ENCODE results near the gene NOVA2.
A peak's percentile ranks its signal among the peaks of the same experiment; 100 is the strongest.

NOVA2 gene

DNA sequence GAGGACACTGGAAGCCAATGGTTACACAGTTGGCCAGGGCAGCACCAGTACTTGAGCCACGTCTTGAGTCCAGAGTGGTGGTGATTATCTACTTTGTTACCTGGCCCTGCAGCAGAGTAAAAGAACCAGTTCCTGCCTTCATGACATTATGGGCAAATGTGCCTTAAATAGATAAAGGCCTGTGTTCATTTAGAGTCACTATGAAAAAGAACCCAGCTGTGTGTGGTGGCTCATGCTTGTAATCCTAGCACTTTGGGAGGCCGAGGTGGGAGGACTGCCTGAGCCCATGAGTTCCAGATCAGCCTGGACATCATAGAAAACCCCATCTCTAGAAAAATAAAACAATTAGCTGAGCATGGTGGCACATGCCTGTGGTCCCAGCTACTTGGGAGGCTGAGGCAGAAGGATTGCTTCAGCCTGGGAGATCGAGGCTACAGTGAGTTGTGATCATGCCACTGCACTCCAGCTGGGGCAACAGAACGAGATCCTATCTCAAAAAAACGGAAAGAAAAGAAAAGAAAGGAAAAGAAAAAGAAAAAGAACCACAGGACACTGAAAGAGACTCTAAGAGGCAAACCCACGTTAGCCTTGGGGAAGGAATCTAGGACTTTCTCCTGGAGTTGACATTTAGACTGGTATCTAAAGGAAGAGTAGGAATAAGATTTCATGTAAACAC lies 84.3 kb downstream of the NOVA2 start:
- DNase-seq, result no peak

DNA sequence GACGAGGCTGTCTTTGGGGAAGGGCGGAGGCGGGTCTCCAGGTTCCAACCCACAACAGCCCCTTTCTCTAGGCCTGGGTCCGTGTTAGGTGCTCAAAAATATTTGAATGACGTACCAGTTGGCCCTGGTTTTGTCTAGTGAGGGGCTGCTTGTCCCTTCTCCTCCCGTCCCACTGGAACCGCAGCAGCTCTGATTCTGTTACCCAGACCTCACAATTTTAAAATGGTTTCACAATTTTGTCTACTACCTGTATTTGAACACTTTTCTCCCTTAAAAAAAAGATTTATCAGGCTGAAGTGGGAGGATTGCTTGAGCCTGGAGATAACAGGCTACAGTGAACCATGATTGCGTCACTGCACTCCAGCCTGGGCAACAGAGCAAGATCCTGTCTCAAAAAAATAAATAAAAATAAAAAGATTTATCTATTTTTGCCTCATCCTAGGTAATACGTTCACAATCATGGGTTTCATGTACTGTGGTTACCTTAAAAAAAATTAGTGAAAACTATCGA lies 86.4 kb downstream of the NOVA2 start:
- DNase-seq, result no peak

DNA sequence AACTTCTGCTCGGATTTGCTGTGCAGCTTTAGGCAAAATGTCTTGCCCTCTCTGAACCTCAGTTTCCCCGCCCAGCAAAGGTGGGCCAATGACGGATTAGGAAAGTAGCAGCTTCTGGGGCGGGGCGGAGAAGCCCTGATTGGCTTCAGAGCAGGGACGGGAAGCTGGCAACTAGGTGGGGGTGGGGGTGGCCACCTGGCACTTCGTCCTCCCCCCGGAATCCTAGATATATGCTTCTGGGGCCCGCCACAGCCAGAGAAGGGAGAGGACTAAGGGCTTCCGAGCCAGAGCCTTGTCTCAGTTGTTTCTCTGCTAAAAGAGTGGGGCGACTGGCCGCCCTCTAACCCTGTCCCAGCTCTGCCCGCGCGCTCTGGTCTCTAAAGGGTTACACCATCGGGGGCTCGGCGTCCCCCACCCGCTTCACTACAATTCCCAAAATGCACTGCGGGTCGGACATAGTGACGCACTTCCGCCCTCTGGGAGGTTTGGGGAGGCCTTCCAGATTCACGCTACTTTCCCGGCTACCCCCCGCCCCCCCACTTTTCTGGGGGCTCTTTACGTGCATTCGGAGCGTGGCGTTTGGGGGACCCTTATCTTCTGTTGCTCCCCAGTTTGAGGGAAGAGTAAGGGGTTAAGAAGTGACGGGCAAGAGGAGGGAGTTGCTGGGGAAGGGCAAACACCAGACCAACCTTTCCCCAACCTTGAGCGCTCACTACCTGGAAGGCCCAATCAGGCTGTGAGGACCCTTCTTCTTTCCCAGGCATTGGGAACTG lies 87.1 kb downstream of the NOVA2 start:
- DNase-seq, result peak; percentile 88

DNA sequence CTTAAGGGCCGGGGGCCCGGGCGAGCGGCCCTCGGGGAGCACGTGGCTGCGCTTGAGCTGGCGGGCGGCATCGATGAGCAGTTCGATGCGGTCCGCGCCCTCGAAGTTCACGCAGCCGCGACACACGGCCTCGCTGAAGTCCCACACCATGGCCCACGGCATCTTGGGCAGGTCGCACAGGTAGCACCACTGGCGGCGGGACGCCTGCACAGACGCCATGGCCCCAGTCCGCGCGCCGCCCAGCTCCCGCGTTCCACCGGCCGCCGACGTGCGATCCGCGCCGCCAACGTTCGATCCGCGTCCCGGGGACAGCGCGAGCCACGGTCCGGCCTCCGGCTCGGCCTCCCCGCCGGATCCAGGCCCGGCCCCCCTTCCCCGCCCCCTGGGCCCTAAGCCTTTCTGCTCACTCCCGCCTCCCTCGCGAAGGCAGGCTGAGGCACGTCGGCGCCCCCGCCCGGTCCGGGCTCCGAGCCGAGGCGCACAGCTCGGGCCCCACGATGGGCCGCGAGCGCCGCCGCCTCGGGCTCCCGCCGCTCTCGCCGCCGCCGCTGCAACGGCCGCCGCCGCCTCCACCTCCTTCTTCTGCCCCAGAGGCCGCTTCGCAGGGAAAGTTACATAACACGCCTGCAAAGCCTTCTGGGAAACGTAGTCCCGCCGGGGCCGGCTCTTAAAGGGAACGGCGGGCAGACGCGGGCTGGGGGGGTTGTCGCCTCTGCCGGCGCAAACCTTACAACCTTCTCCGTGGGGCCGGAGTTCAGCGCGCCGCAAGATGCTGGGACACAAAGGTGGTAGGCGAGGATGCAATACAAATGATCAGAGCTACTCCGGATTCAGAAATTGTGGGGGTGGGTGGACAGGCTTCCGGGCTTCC lies 87.9 kb downstream of the NOVA2 start, which contains the start of gene IRF2BP1:
Gene IRF2BP1, minus strand, starts transcription at position 586 of the 871 bp plus-strand sequence. Its CDS starts 367 bp downstream, at position 219.
- peak; percentile 90 for DNase-seq

GRCh38 chr19:45884682-45885555 lies 88.7 kb downstream of the NOVA2 start:
- no peak for DNase-seq

- no peak for DNase-seq
These were observed 89.6 kb downstream of the NOVA2 start for GRCh38 chr19:45883881-45884681.

All from NCI-H774 (cell line).